ENCODE measurements around the gene PCDHGA1. TPM values are rescaled to one million over a fixed set of nuclear protein-coding genes. Genes with fewer than 3 reads are reported as not detected.

PCDHGA1 gene
- total and polyA plus RNA-seq, 2 of the 4 experiments (the other 2 are of a cell fraction), result 0.90 to 0.92 TPM

DNA sequence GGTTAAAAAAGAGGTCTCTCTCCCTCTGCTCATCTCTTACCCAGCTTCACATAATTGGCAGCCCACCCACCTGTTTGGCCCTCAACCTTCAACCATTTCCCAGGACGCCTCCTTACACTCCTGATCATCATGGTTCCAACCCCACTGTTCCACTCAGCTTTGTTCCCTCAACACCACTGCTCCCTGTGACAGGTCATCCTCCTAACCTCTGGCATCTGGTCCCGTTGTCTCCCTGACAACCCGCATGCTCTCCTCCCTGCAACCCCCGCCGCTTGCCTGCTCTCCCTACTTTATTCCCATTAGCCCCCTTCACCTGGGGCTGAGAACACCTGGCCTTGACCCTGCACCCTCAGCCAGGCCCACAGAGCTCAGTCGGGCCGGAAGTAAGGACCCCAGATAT lies 171.4 kb downstream of the PCDHGA1 start:
- Histone ChIP-seq H3K4me3 (ENCODE audit: insufficient read depth, low read depth, low read length) (no peak overlapping the region), H2BK120ac (ENCODE audit: low read depth, low read length) (no peak overlapping the region), H2BK20ac (ENCODE audit: low read depth, low read length) (no peak overlapping the region), H4K8ac (ENCODE audit: low read depth in 2 of 2, low read length in 2 of 2) (no peak overlapping the region), H3K18ac (ENCODE audit: low read depth, low read length) (no peak overlapping the region), H2AK5ac (ENCODE audit: low read depth, low read length) (no peak overlapping the region), H2BK15ac (ENCODE audit: low read depth, low read length) (no peak overlapping the region), H3K79me1 (ENCODE audit: low read depth in 1 of 2, low read length in 2 of 2) (peaks cover 9 to 13% of the 10 kb centered on the region in 2 experiments; a peak in 3 of 4 replicates), H2AK9ac (replicated peaks; ENCODE audit: low read depth, low read length, poor library complexity) (no peak overlapping the region), H2BK5ac (ENCODE audit: low read depth, low read length, poor library complexity, severe bottlenecking) (no peak overlapping the region), H3K9ac (ENCODE audit: low read depth, low read length) (no peak overlapping the region), H2AFZ (replicated peaks; ENCODE audit: low read length, poor library complexity) (no peak overlapping the region), H4K91ac (ENCODE audit: insufficient read depth, low read depth, low read length) (no peak overlapping the region), H4K20me1 (ENCODE audit: insufficient read depth, low read length) (peaks cover 4% of the 10 kb centered on the region; the same call in 1 of the 2 replicates), H3K9me3 (ENCODE audit: control insufficient read depth, insufficient read depth, low read length) (no peaks in the 10 kb centered on the region), H4K5ac (ENCODE audit: low read depth, low read length) (no peak overlapping the region), H3K56ac (ENCODE audit: extremely low read depth, insufficient read depth, low read length) (no peak overlapping the region), H3K4me2 (ENCODE audit: low read depth, low read length) (no peak overlapping the region), H3K9me1 (ENCODE audit: insufficient read depth, low read length) (no peaks in the 10 kb centered on the region; the same call in 1 of the 2 replicates), H3K27me3 (ENCODE audit: control insufficient read depth, insufficient read depth, low read length) (no peaks in the 10 kb centered on the region), H3K36me3 (ENCODE audit: control insufficient read depth, insufficient read depth, low read length) (peaks cover 35% of the 10 kb centered on the region), H3K4ac (ENCODE audit: low read depth, low read length) (no peak overlapping the region), H3K14ac (replicated peaks; ENCODE audit: low read depth, low read length) (no peak overlapping the region), H3K27ac (ENCODE audit: insufficient read depth, low read length) (no peak overlapping the region), H3K23ac (ENCODE audit: low read depth, low read length) (no peak overlapping the region), H3K4me1 (ENCODE audit: control insufficient read depth, insufficient read depth, low read length) (peaks cover 2% of the 10 kb centered on the region)
- TF ChIP-seq MAZ (IDR thresholded peaks at IDR 0.05; ENCODE audit: borderline replicate concordance, low read depth, low read length) (no peak), BHLHE40 (IDR thresholded peaks at IDR 0.05; ENCODE audit: low read depth, low read length) (no peak), CHD1 (IDR thresholded peaks at IDR 0.05; ENCODE audit: low read depth, low read length) (no peak), FOS (IDR thresholded peaks at IDR 0.05; ENCODE audit: low read depth, low read length) (no peak), NFE2L2 (IDR thresholded peaks at IDR 0.05; ENCODE audit: low read depth, low read length) (no peak), RAD21 (IDR thresholded peaks at IDR 0.05; ENCODE audit: low read length) (no peak), MAFK (IDR thresholded peaks at IDR 0.05; ENCODE audit: low read depth, low read length) (no peak), RCOR1 (IDR thresholded peaks at IDR 0.05; ENCODE audit: insufficient replicate concordance, low read length) (no peak), POLR2A (IDR thresholded peaks at IDR 0.05; ENCODE audit: low read depth, low read length) (no peak), USF2 (IDR thresholded peaks at IDR 0.05; ENCODE audit: low read depth, low read length) (no peak), RFX5 (IDR thresholded peaks at IDR 0.05; ENCODE audit: low read depth, low read length) (no peak), MXI1 (IDR thresholded peaks at IDR 0.05; ENCODE audit: borderline replicate concordance, low read depth, low read length) (no peak), CEBPB (IDR thresholded peaks at IDR 0.05; ENCODE audit: low read depth, low read length) (no peak), SMC3 (IDR thresholded peaks at IDR 0.05; ENCODE audit: low read depth, low read length) (no peak)
- TF ChIP-seq, protein P1, sequence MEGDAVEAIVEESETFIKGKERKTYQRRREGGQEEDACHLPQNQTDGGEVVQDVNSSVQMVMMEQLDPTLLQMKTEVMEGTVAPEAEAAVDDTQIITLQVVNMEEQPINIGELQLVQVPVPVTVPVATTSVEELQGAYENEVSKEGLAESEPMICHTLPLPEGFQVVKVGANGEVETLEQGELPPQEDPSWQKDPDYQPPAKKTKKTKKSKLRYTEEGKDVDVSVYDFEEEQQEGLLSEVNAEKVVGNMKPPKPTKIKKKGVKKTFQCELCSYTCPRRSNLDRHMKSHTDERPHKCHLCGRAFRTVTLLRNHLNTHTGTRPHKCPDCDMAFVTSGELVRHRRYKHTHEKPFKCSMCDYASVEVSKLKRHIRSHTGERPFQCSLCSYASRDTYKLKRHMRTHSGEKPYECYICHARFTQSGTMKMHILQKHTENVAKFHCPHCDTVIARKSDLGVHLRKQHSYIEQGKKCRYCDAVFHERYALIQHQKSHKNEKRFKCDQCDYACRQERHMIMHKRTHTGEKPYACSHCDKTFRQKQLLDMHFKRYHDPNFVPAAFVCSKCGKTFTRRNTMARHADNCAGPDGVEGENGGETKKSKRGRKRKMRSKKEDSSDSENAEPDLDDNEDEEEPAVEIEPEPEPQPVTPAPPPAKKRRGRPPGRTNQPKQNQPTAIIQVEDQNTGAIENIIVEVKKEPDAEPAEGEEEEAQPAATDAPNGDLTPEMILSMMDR (conservative IDR thresholded peaks at IDR 0.05; ENCODE audit: low read depth, low read length), result no peak
- TF ChIP-seq, protein P2, sequence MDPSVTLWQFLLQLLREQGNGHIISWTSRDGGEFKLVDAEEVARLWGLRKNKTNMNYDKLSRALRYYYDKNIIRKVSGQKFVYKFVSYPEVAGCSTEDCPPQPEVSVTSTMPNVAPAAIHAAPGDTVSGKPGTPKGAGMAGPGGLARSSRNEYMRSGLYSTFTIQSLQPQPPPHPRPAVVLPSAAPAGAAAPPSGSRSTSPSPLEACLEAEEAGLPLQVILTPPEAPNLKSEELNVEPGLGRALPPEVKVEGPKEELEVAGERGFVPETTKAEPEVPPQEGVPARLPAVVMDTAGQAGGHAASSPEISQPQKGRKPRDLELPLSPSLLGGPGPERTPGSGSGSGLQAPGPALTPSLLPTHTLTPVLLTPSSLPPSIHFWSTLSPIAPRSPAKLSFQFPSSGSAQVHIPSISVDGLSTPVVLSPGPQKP (IDR thresholded peaks at IDR 0.05; ENCODE audit: borderline replicate concordance, low read depth, low read length), result no peak
- DNase-seq, result no peak
- BruUV-seq (replicated peaks), result no TSS peak
- CTCF ChIA-PET, result no interaction called here
- intact Hi-C loops (cut with micrococcal nuclease) (no loop called here), in situ Hi-C loops (cut with MboI; ENCODE audit: low sequenced_read_pairs) (no loop called here), dilution Hi-C loops (cut with HindIII; ENCODE audit: low sequenced_read_pairs, unreplicated experiment) (no loop called here)
- POLR2A ChIA-PET (ENCODE audit: unreplicated experiment), result no interaction called here
- WGBS, 2 experiments (ENCODE audit: extremely low coverage in 2 of 2, insufficient read length in 1 of 2), result 100% methylated on average over 1 of the region's 7 CpGs; no CpG with 5 or more reads in 1 of the 2 experiments
- no peak for ATAC-seq (ENCODE audit: low read depth)
